Transverse colon (tissue), 4 donors: ENCODE measurements around the gene RPL28. TPM values are rescaled to one million over a fixed set of nuclear protein-coding genes. Genes with fewer than 3 reads are reported as not detected.

Experiments
- DNase-seq: peaks from one replicate; pipeline ENCODE4 v3.0.0-alpha.2; 2019
- H3K27ac ChIP-seq, 4 donors: fragments of 200-600 bp; sonication (generic); 2 replicates each; pipeline ENCODE4 v1.5.1; 2016 to 2018; ENCODE audit warnings: inconsistent platforms in 4 of 4
- H3K27me3 ChIP-seq: fragments of 200-600 bp; sonication (generic); 2 replicates; pipeline ENCODE4 v1.5.1; 2017; ENCODE audit warnings: inconsistent platforms
- H3K36me3 ChIP-seq, 4 donors: fragments of 200-600 bp; sonication (generic); 2 replicates each; pipeline ENCODE4 v1.5.1; 2017 to 2019; ENCODE audit warnings: inconsistent platforms in 4 of 4
- H3K4me1 ChIP-seq, 4 donors: fragments of 200-600 bp; sonication (generic); 2 replicates each; pipeline ENCODE4 v1.5.1; 2017 to 2020; ENCODE audit warnings: inconsistent platforms in 4 of 4
- H3K4me3 ChIP-seq, 4 donors: fragments of 200-600 bp; sonication (generic); 1 replicate in 1 of 4; 2 replicates in 3 of 4; pipeline versions ENCODE4 v1.5.1 to v1.6.1; 2017 to 2019; ENCODE audit warnings: inconsistent platforms in 4 of 4
- H3K9me3 ChIP-seq, 2 donors: fragments of 200-600 bp; sonication (generic); 2 replicates each; pipeline ENCODE4 v1.5.1; 2017 to 2019; ENCODE audit warnings: inconsistent platforms in 2 of 2
- CTCF ChIP-seq, 5 experiments: fragments of 200-600 bp in 3 of 5; fragments of 450-650 bp in 2 of 5; sonication (generic) in 3 of 5; IDR thresholded peaks; 1 replicate in 2 of 5; 2 replicates in 3 of 5; pipeline ENCODE4 v1.5.1; 2016 to 2017; ENCODE audit warnings: antibody characterized with exemption in 5 of 5, inconsistent platforms in 3 of 5, mild to moderate bottlenecking in 2 of 5, moderate library complexity in 1 of 5
- EP300 ChIP-seq: sonication (generic); formaldehyde crosslinking; IDR thresholded peaks from one replicate; pipeline ENCODE4 v1.6.1; 2017; ENCODE audit warnings: antibody characterized with exemption, low read depth
- POLR2A ChIP-seq: fragments of 450-650 bp; IDR thresholded peaks from one replicate; pipeline ENCODE4 v1.6.1; 2016; ENCODE audit warnings: antibody characterized with exemption, mild to moderate bottlenecking, moderate library complexity
- POLR2AphosphoS5 ChIP-seq, 3 donors: sonication (generic); formaldehyde crosslinking; IDR thresholded peaks; one replicate each; pipeline ENCODE4 v1.6.1; 2016; ENCODE audit warnings: antibody characterized with exemption in 3 of 3
- WGBS, 2 donors: methylation state at CpG; one replicate each; pipeline ENCODE4 v1.1.5; 2018; ENCODE audit warnings: low coverage in 1 of 2; 5-methylcytosine and 5-hydroxymethylcytosine counted together
- in situ Hi-C, 4 donors: fragments of 200-750 bp; cut with MboI; loops; one replicate each; pipeline versions ENCODE4 v1.15.0 to v1.15.1; 2017; ENCODE audit warnings: low sequenced_read_pairs in 3 of 4, low pct_ligation_motif_present in 1 of 4, low pct_unique_long_range_greater_than_20kb in 1 of 4
- intact Hi-C: fragments of 100-400 bp; cut with DNase I; formaldehyde crosslinking; loops from one replicate; pipeline ENCODE4 v1.15.1; 2023; ENCODE audit warnings: low total_unique reads
- total RNA-seq, 4 donors: library from RNA; depleted of rRNA; stranded (reverse); fragments of >200 nt; gene quantifications; one replicate each; pipeline ENCODE4 v1.1.0, GENCODE V29; 2016

The RPL28 gene
- total RNA-seq, 4 donors from 2014 or later = 448 to 648 (median 605) TPM

GRCh38 chr19:55352549-55353145 lies 33.1 kb upstream of the RPL28 start:
- Histone ChIP-seq H3K4me1 (peaks cover 17 to 39% (median 19%) of the 10 kb centered on the region in 4 donors), H3K27ac (no peak overlapping the region), H3K27me3 (peaks cover 63% of the 10 kb centered on the region), H3K36me3 (no peaks in the 10 kb centered on the region), H3K4me3 (no peak overlapping the region), H3K9me3 (no peaks in the 10 kb centered on the region)
- WGBS, 2 donors = 56 to 69% methylated on average over 13 to 24 of the region's 25 CpGs
- no peak for TF ChIP-seq EP300
- TF ChIP-seq POLR2AphosphoS5 (IDR thresholded peaks at IDR 0.05) = no peak
- TF ChIP-seq CTCF (IDR thresholded peaks at IDR 0.05) = no peak
- no peak for TF ChIP-seq POLR2A
- in situ Hi-C loops = no loop called here
- DNase-seq = no peak
- intact Hi-C loops = no loop called here

- DNase-seq = no peak
- intact Hi-C loops = no loop called here
These were observed 32.4 kb upstream of the RPL28 start for GRCh38 chr19:55353356-55353802.

GRCh38 chr19:55353803-55354697 lies 31.7 kb upstream of the RPL28 start:
- Histone ChIP-seq H3K9me3 (no peaks in the 10 kb centered on the region), H3K27ac (peak overlapping the region in 3 of 4 donors; percentile 1 to 64 (median 50)), H3K27me3 (peaks cover 63% of the 10 kb centered on the region), H3K36me3 (no peaks in the 10 kb centered on the region), H3K4me1 (peaks cover 17 to 39% (median 19%) of the 10 kb centered on the region in 4 donors), H3K4me3 (peak overlapping the region; percentile 1 to 50 (median 27))
- no peak for TF ChIP-seq CTCF (IDR thresholded peaks at IDR 0.05)
- TF ChIP-seq POLR2A = peak; percentile 55
- peak; percentile 41 to 61 (median 60) for TF ChIP-seq POLR2AphosphoS5 (IDR thresholded peaks at IDR 0.05)
- TF ChIP-seq EP300 = no peak
- 1% methylated on average over 30 of the region's 72 CpGs; no CpG with 5 or more reads in 1 of the 2 donors for WGBS, 2 donors
- peak; percentile 86 for DNase-seq
- in situ Hi-C loops (no loop called here), intact Hi-C loops (no loop called here)

More at GRCh38 chr19:55353356-55353802, 32.4 kb upstream of the RPL28 start:
- H3K36me3 ChIP-seq = no peaks in the 10 kb centered on the region
- in situ Hi-C loops = no loop called here
- peak overlapping the region in 3 of 4 donors; percentile 1 to 64 (median 50) for H3K27ac ChIP-seq
- peak overlapping the region; percentile 1 to 50 (median 27) for H3K4me3 ChIP-seq
- 5% methylated on average over 23 of the region's 24 CpGs; no CpG with 5 or more reads in 1 of the 2 donors for WGBS, 2 donors
- peaks cover 63% of the 10 kb centered on the region for H3K27me3 ChIP-seq
- peaks cover 17 to 39% (median 19%) of the 10 kb centered on the region in 4 donors for H3K4me1 ChIP-seq
- H3K9me3 ChIP-seq = no peaks in the 10 kb centered on the region
- no peak for TF ChIP-seq CTCF (IDR thresholded peaks at IDR 0.05)
- no peak for TF ChIP-seq POLR2AphosphoS5 (IDR thresholded peaks at IDR 0.05)
- TF ChIP-seq EP300 = no peak
- TF ChIP-seq POLR2A = no peak

DNA sequence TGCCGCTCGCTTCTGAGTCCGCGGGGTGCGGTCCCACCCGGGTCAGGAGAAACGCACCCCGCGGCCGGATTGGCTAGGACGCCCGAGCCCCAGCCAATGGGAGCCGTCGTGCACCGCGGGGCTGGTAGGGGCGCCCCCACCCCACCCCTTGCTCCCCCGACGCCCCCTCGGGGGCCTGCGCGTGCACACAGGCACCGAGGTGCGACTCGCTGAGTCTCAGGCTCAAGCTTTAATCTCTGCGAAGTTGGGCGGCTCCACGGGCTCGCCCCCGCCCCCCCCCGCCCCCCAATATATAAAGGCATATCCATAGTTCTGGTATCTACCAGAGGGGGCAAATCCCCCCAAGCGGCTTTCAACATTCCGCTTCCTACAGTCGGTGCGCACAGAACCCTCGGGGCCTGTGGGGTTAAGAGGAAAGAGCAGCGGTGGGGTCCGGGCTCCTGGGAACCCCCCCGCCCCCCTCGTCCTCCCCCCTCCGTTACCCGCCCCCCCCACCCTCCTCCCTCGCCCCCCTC lies 31.0 kb upstream of the RPL28 start, which contains the start of gene COX6B2:
Gene COX6B2 (minus strand): TSS at position 22 of the 515 bp plus-strand sequence. CDS start 198 bp downstream, outside the sequence.
- intact Hi-C loops = no loop called here
- TF ChIP-seq CTCF (IDR thresholded peaks at IDR 0.05) (no peak), EP300 (no peak)
- Histone ChIP-seq H3K4me1 (peaks cover 17 to 39% (median 19%) of the 10 kb centered on the region in 4 donors), H3K9me3 (no peaks in the 10 kb centered on the region), H3K36me3 (no peaks in the 10 kb centered on the region), H3K27me3 (peaks cover 63% of the 10 kb centered on the region), H3K27ac (peak within 1 kb of the TSS in 3 of 4 donors; percentile 1 to 64 (median 50)), H3K4me3 (peak within 1 kb of the TSS; percentile 1 to 50 (median 27))
- in situ Hi-C loops = no loop called here
- 4% methylated on average over 18 of the region's 43 CpGs; no CpG with 5 or more reads in 1 of the 2 donors for WGBS, 2 donors
- DNase-seq = no peak
